Fibroblast of mammary gland (primary cell): ENCODE results near the gene PAPPA2.
A peak's percentile ranks its signal among the peaks of the same experiment; 100 is the strongest.

ENCODE experiments used
- DNase-seq: peaks from one replicate; pipeline ENCODE4 v3.0.0-alpha.2; 2010; ENCODE audit warnings: low read depth
- H3K4me3 ChIP-seq: 2 replicates; pipeline ENCODE4 v1.5.1; 2011; ENCODE audit warnings: low read depth, mild to moderate bottlenecking, low read length, moderate library complexity; ENCODE audit not compliant: control insufficient read depth
- TF ChIP-seq, protein P1 (sequence below): conservative IDR thresholded peaks from 2 replicates; pipeline ENCODE4 v1.5.1; 2011; ENCODE audit warnings: low read depth, low read length, inconsistent platforms; ENCODE audit not compliant: control insufficient read depth, insufficient read depth

The PAPPA2 gene

DNA sequence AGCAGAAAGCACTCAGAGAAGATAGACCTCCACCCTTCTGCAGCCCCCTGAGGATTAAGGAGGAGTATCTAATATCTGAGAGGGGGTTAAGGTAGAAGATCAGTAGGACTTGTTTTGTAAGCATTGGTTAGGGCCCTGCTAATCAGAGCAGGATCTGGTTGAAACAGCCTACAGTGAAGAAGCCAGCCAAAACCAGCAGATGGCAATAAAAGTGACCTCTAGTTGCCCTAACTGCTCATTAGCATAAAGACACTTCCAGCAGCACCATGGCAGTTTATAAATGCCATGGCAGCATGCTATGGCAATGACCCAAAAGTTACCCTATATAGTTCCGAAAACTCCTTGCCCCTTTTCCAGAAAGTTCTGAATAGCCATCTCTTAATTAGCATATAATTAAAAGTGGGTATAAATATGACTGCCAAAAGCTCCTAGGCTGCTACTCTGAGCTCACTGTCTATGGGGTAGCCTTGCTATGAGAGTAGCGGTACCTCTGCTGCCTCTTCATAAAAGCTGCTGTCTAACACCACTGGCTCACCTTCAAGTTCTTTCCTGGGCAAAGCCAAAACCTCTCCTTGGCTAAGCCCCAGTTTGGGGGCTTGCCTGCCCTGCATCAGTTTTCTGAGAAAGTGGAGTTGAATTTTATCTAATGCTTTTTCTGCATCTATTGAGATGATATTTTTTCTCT lies 254.2 kb downstream of the PAPPA2 start:
- H3K4me3 ChIP-seq, result no peak overlapping the region
- TF ChIP-seq, protein P1, sequence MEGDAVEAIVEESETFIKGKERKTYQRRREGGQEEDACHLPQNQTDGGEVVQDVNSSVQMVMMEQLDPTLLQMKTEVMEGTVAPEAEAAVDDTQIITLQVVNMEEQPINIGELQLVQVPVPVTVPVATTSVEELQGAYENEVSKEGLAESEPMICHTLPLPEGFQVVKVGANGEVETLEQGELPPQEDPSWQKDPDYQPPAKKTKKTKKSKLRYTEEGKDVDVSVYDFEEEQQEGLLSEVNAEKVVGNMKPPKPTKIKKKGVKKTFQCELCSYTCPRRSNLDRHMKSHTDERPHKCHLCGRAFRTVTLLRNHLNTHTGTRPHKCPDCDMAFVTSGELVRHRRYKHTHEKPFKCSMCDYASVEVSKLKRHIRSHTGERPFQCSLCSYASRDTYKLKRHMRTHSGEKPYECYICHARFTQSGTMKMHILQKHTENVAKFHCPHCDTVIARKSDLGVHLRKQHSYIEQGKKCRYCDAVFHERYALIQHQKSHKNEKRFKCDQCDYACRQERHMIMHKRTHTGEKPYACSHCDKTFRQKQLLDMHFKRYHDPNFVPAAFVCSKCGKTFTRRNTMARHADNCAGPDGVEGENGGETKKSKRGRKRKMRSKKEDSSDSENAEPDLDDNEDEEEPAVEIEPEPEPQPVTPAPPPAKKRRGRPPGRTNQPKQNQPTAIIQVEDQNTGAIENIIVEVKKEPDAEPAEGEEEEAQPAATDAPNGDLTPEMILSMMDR, result no peak
- no peak for DNase-seq

DNA sequence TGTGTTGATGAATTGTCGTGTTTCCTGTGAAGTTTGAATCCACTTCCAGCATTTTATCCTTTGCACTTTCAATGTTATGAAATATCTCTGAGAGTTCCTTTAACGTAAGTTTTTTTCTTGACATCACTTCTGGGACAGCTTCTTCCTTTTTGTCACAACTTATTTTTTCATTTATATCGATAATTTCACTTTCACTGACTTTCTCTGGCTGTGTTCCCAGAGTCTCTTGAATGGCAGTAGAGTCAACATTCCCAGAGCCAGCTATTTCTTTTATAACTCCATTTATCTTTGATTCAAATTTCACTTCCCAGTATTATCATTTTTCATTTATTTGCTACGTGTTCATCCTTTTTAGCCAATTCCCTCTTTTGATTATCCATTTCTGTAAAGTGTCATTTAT lies 256.5 kb downstream of the PAPPA2 start:
- DNase-seq, result peak; percentile 3
- TF ChIP-seq, protein P1, result no peak

DNA sequence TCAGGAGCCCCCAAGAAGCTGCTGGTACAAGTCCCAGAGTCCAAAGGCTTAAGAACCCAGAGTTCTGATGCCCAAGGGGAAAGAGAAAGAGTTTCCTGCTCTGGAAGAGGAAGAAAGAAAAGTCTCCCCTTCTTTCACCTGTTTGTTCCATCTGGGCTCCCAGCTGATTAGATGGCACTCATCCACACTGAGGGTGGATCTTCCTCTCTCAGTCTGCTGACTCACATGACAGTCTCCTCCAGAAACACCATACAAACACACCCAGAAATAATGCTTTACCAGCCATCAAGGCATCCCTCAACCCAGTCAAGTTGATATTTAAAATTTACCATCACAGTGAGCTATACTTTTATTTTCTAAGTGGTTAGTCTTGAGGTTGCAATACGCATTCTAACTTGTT lies 257.9 kb downstream of the PAPPA2 start:
- DNase-seq, result peak; percentile 19
- H3K4me3 ChIP-seq, result no peak overlapping the region
- TF ChIP-seq, protein P1, result no peak

More for the DNA sequence above, 256.5 kb downstream of the PAPPA2 start:
- H3K4me3 ChIP-seq, result no peak overlapping the region

DNA sequence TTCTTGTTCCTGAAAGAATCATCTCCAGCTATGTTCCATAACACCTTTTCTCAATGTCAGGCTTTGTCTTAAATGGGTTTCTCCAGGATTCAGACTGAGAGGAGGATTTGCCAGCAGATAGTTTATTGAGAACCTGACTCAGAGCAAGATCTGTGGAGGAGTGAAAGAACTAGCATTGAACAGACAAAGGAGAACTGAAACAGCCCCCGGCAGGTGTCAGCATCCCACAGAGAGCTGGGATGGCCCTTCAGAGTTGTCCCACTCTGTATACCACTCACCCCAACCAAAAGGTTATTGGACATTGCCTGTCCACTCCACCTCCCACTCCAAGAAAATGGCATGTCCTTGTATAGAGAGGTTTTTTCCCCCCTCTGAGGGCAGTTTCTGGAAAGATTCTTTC lies 270.7 kb downstream of the PAPPA2 start:
- DNase-seq, result no peak
- no peak overlapping the region for H3K4me3 ChIP-seq
- TF ChIP-seq, protein P1, result no peak

DNA sequence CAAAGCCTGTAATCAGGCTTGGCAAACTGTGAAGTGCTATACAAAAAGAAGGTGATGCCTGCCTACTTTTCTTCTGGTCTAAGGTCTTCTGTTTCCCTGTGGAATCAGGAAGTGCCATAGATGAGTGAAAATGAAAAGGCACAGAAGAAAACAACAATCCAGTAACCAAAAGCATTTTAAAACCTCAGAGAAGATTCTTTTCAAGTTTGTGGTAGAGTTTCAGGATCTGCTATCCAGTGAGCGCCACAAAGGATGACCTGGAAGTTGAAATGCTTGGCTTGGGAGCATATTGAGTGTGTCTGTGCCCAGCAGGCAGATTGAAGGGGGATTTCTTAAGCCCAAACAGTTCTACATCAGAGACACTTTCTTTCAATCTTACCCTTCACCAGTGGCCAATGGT lies 272.2 kb downstream of the PAPPA2 start:
- TF ChIP-seq, protein P1, result no peak
- H3K4me3 ChIP-seq, result no peak overlapping the region
- no peak for DNase-seq

DNA sequence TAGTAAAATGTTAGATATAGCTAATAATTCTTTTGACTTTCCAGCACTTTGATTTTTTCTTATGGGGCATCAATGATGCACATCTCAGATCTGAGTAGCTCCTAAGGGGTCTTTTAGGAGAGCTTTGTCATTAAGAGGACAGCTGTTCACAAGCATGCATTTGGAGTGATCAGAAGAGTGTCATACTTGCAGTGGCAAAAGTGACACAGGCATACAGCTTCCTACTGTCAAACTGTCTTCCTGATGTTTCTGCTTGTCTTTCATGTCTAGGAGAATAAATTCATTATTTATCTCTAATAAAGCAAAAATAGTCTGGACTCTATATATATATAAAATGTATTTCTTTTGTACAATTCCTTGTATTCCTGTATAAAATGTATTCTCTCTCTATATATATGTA lies 273.0 kb downstream of the PAPPA2 start:
- H3K4me3 ChIP-seq, result no peak overlapping the region
- DNase-seq, result no peak
- TF ChIP-seq, protein P1, result no peak

DNA sequence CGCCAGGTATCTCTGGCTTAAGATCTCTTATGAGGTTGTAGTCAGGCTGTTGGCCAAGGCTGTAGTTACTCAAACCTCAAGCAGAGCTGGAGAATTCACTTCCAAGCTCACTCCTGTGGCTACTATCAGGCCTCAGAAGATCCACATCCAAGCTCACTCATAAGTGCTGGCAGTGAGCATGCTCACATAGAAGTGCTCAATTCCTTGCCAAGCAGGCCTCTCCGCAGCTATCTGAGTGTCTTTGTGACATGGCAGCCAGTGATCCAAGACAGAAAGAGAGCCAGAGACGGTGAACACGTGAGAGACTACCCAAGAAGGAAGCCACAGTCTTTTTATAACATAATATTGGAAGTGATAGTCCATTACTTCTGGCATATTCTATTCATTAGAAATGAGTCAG lies 278.2 kb downstream of the PAPPA2 start:
- no peak for DNase-seq
- TF ChIP-seq, protein P1, result no peak
- H3K4me3 ChIP-seq, result no peak overlapping the region
